HG03520 (cell line): ENCODE results near the gene NUDT21.
A peak's percentile ranks its signal among the peaks of the same experiment; 100 is the strongest.

Experiments
- ATAC-seq: cut with Tn5 transposase; IDR thresholded peaks from one replicate; pipeline ENCODE4 v1.9.1; 2021; ENCODE audit warnings: mild to moderate bottlenecking, moderate library complexity; ENCODE audit not compliant: unreplicated experiment

NUDT21 gene

GRCh38 chr16:56462064-56462796 lies 11.1 kb upstream of the NUDT21 start:
- ATAC-seq, result no peak

DNA sequence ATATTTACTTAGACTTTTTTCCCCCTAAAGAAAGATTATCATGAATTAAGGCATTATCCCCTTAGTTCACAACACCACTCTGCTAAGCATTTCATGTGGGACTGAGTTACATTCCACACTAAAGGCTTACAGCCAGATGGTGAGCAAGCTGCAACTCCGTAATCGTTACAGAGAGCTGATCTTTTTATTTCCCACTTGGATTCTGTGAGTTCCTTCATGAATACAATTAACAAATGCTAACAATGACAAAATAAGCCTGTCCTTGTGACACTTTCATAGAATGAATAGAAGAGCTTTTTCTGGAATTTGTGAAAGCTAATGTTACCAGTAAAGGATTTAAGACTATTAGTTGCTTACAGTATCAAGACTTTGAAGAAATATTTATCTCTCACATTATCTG lies 9.0 kb upstream of the NUDT21 start:
- ATAC-seq, result no peak

GRCh38 chr16:56457927-56458470 lies 6.9 kb upstream of the NUDT21 start:
- no peak for ATAC-seq

DNA sequence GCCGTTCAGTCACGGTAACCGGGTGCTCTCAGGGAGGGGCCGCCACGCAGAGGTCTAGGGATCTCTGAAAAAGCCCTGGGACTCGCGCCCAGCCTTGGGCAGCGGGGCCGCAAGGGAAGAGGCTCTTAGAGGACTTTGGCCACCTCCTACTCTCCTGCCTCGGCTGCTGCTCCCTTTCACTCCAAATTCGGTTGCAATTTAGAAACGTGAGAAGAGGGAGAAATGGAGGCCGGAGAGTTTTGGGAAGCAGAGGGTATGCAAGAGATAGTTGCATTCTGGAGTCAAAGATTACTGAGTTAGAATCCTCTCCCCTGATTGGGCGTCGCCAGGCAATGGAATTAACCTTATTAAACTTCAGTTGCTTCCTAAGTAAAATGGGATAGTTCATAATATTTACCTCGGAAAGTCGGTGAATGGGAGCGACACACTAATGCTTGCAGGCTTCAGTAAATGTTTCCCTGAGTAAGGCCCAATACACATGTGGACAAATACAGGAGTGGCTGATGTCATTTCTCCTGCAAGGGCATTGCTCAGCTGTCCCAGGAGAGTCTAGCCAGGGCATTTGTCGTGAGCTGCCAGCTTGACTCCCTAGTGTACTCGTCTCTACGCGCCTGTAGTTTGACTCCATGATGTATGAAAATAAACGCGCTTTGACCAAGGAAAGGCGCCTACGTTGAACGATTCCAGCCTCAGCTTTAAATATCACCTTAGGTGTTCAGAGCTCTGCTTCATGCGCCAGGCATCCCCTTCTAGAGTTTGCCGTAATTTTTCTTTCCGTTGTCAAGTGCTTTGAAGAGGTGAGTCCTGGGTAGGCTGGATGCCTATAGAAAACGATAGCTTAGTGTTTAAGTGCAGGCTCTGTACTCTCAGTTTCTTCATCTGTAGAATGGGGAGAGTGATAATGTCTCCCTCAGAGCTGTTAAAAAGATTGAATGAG lies 889 bp upstream of the NUDT21 start:
- peak; percentile 27 for ATAC-seq

DNA sequence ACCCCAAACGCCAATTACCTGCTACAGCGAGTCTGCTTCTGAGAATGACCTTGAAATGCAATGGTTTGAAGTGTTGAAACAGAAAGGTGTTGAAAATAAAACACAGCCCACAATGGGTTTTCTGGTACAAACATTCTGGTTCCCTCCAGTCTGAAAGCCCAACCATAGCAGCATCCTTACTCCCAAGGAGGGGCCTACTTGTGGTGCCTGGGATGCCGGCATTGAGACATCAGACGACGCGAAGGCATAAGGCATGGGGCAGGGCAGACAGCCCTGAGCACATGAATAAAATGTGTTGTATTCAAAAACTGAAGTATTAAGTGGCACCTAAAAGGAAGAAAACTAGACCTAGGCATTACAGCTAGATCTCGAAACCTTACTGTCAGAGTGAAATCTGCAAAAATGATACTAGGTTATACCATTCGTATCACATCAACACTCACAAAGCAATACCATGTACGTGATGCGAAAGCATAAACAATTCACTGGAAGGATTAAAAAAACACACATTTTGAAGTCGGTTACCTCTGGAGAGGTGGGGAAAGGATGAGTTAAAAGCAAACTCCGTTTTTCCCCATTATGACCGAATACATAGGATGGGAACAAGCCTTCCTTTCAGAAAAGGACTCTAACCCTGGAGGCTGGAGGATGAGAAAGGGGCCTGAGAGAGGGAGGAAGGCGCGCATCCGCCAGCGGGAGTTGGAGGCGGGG lies 702 bp downstream of the NUDT21 start:
- ATAC-seq, result no peak

DNA sequence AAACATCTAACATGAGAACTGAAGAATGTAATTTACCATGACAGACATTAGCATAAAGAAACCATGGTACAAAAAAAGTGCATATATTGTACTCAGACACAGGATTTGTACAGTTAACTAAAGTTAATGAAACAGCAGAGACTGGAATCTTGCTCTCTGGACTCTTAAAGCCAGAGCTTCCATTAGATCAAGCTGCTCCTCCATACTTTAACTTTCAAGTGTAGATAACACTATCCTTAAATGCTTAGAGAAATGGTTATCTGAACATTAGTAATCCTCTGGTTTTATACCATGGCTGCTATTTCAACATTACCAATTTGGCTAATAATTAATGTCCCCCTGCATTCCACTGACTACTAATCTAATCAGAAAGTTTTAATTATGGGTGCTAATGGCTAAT lies 3.1 kb downstream of the NUDT21 start:
- ATAC-seq, result no peak

- no peak for ATAC-seq
Measured at GRCh38 chr16:56447286-56447685, 3.8 kb downstream of the NUDT21 start.

- no peak for ATAC-seq
Measured at GRCh38 chr16:56438038-56438437, 13.1 kb downstream of the NUDT21 start.

DNA sequence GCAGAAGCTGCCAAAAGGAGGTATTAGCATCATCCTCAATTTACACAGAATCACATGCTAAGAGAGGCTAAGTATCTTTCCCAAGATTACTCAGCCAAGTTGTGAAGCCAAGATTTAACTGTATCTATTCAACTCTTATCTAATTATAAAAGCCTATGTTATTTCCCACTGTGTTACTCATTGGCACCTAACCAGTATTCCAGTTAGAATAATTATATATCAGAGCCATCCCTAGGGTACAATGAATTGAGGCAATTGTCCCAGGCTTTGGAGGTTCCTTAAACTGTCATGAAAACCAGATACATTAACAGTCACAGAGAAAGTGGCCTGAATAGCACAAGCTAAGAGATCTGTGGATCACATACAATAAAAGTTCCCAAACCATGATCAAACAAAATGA lies 14.9 kb downstream of the NUDT21 start:
- ATAC-seq, result no peak

- no peak for ATAC-seq
Measured at GRCh38 chr16:56428091-56428490, 23.0 kb downstream of the NUDT21 start.

DNA sequence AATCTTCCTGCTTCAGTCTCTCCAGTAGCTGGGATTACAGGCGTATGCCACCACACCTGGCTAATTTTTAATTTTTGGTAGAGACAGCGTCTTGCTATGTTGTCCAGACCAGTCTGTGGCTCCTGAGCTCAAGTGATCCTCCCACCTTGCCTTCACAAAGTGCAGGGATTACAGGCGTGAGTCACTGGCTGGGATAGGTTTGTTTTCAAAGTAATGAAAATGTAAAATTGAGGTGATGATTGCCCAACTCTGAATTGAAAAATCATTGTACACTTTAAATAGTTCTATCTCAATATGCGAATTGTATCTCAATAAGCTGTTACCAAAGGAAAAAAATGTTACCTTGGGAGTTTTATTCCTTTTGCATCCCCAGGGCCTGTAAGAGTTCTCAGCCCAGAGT lies 24.5 kb downstream of the NUDT21 start:
- ATAC-seq, result no peak

DNA sequence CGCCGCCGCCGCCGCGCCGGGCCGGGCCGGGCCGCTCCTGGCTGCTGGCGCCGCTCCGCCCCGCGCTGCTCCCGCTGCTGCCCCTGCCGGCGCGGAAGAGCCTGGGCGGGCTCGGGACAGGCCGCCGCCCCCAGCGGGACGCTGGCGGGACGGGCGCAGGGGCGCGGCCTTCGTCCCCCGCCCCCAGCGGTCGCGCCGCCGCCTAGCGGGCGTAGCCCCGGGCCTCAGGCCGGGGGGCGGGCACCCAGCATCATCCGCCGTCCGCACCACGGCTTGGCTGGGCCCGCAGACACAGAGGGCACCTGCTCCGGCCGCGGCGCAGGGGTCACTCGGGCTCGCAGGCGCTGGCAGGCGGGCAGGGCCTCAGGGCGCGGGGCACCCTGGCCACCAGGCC lies 25.7 kb downstream of the NUDT21 start, which contains the start of gene AMFR:
TSS of gene AMFR (minus strand) at position 107 of the 394 bp plus-strand sequence. CDS start 218 bp downstream, outside the sequence.
- ATAC-seq, result peak; percentile 73

DNA sequence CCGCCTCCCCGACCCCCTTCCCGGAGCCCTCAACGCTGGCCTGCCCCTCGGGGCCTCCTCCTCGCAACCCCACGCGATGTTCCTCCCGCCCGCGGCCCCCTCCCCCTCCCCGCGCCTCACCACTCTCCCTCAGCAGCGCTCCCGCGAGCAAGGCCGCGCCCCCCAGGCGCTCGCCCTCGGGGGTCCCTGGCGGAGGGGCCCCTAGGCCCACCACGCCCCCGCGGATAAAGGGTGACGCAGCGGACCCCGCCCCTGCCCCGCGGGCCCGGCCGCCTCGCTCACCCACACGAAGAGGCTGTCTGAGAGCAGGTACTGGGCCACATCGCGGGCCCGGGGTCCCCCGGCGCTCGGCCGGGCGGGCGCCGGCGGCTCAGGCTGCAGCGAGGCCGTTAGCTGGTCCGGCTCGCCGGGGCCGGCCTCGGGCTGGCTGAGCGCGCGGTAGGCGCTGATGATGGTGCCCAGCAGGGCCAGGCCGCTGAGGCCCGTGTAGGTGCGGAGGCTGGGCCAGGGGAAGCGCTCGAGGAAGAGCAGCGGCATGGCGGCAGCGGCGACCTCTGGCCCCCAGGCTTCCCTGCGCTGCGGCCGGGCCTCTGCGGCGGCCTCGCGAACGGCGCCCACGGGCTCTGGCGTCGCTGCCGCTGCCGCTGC lies 26.2 kb downstream of the NUDT21 start:
- ATAC-seq, result peak; percentile 25

- no peak for ATAC-seq
Measured at GRCh38 chr16:56424404-56424764, 26.7 kb downstream of the NUDT21 start.

DNA sequence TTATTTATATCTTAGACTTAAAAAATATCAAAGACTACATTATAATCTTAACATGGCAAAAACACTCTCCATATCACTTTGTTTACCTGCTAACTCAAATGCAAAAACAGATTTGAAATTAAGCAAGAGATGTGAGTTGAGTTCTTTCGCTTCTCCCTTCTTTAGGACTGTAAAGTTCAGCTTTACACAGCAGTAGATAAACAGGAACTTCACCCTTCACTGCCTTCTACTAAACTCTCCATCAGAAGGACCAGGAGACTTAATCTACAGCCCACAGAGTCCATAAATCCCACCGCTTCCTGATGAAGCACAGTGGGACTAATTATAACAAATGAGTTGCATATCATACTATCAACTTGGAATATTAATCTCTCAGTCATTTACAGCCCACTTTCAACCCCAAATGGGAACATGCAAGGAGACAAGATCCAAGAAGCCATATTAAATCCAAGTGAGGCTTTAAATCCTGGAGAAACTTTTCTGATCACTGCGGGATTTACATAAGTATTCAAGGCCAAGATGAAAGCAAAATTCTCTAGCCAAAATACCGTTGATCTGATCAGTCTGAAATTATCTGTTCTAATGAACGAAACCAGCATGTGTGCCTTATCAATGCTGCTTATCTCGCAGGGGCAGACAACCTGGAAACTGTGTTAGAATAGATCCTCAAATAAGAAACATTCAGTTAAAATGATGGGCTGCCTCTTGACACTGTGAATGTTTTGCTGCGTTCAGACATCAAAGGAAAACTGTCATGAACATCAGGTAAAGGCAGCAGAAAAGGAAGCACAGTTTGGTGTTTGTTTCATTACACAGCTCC lies 27.3 kb downstream of the NUDT21 start:
- ATAC-seq, result no peak

DNA sequence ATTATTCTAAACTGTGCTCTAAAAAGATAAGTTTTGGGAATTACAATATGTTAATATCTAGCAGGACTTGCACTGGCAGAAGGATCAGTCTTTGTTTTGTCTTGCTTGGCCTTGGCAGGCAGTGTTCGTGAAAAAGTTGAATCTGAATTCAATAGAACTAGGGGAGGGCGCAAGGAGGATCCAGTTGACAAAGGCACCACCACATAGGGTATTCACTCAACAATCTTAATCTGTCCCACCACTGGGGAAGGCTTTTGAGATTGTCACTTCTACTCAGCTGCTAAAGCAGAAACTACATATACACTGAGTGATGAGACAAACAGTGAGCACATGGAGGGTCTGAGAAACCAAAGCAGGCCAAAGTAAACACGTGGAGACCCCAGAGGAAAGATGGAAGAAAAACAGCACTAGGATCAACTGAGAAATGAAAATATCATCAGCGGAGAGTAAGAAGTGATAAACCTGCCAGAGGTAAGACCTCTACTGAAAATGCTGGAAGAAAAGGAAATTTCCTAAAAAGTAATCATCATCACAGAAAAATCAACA lies 28.2 kb downstream of the NUDT21 start:
- no peak for ATAC-seq

DNA sequence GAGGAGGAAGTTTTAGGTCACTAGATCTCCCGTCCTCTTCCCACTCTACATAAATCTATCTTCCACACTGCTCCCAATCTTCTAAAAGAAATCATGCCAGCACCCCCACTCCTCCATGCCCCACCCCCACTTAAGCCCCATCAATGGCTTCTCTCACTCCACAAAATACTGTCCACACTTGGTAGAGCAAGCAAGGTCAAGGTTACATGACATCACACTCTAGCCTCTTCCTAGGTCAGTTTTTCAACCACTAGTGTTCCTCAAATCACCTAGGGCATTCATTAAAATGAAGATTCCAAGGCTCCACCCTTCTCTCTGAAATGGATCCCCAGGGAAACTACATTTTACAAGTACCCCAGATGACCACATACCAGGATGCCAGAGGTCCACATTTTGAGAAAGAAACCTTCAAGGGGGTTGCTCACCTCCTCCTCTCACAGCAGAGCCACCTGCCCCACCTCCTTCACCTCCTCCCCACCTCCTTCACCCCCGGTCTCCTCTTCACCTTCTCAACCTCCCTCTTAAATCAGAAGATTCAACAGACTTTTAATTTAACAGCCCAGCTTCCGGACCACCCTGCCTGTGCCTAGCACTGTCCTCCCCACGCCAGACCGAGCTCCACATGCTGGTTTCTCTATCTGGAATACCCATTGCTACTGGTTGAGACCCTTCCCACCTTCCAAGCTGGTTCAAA lies 29.0 kb downstream of the NUDT21 start:
- no peak for ATAC-seq

GRCh38 chr16:56421313-56421712 lies 29.8 kb downstream of the NUDT21 start:
- ATAC-seq, result no peak

- ATAC-seq, result no peak
Measured at GRCh38 chr16:56420613-56421012, 30.5 kb downstream of the NUDT21 start.
